HepG2 (cell line): ENCODE measurements around the gene RHOC. TPM values are rescaled to one million over a fixed set of nuclear protein-coding genes. Genes with fewer than 3 reads are reported as not detected.

Source experiments
- KDM3A ChIP-seq: IDR thresholded peaks from 2 replicates; pipeline ENCODE4 v1.6.1; 2018; ENCODE audit warnings: low read depth, missing compliant biosample characterization
- POLR2AphosphoS2 ChIP-seq: IDR thresholded peaks from 2 replicates; pipeline ENCODE4 v1.6.1; 2011; ENCODE audit warnings: low read depth, low read length, improper control_type of control experiment
- PTBP1 ChIP-seq: fragments of 200-400 bp; formaldehyde crosslinking; IDR thresholded peaks from 2 replicates; pipeline ENCODE4 v1.6.1; 2018; ENCODE audit warnings: low read length, low read depth; ENCODE audit not compliant: poor library complexity, severe bottlenecking
- RBFOX2 ChIP-seq: fragments of 200-400 bp; formaldehyde crosslinking; IDR thresholded peaks from 2 replicates; pipeline ENCODE4 v1.6.1; 2017; ENCODE audit warnings: low read depth, mild to moderate bottlenecking, low read length
- RBM39 ChIP-seq: fragments of 200-400 bp; formaldehyde crosslinking; IDR thresholded peaks from one replicate; pipeline ENCODE4 v1.6.1; 2018; ENCODE audit warnings: antibody characterized with exemption, mild to moderate bottlenecking, low read depth, low read length; ENCODE audit not compliant: poor library complexity, severe bottlenecking
- SMAD9 ChIP-seq: sonication (generic); formaldehyde crosslinking; IDR thresholded peaks from 2 replicates; pipeline ENCODE4 v1.5.1; 2020; ENCODE audit warnings: mild to moderate bottlenecking, missing genetic modification reagents
- STAT5B ChIP-seq: sonication (generic); formaldehyde crosslinking; IDR thresholded peaks from 2 replicates; pipeline ENCODE4 v1.4.0; 2020; ENCODE audit warnings: missing genetic modification reagents
- TCF7L2 ChIP-seq: IDR thresholded peaks from 2 replicates; pipeline ENCODE4 v1.6.1; 2011; ENCODE audit warnings: mild to moderate bottlenecking, low read depth, low read length, moderate library complexity
- XRCC5 ChIP-seq: fragments of 200-400 bp; formaldehyde crosslinking; optimal IDR thresholded peaks from 2 replicates; pipeline ENCODE3; 2017; ENCODE audit warnings: mild to moderate bottlenecking, low read length
- YEATS4 ChIP-seq: sonication (generic); formaldehyde crosslinking; IDR thresholded peaks from 2 replicates; pipeline ENCODE4 v1.4.0; 2020; ENCODE audit warnings: missing genetic modification reagents, borderline replicate concordance
- ZMYM2 ChIP-seq: sonication (generic); formaldehyde crosslinking; IDR thresholded peaks from 2 replicates; pipeline ENCODE4 v1.8.0; 2022; ENCODE audit warnings: mild to moderate bottlenecking, missing genetic modification reagents
- ZNF224 ChIP-seq: sonication (generic); formaldehyde crosslinking; IDR thresholded peaks from 2 replicates; pipeline ENCODE4 v1.5.0; 2020; ENCODE audit warnings: mild to moderate bottlenecking, missing genetic modification reagents
- ZNF253 ChIP-seq: sonication (generic); formaldehyde crosslinking; IDR thresholded peaks from 2 replicates; pipeline ENCODE4 v1.8.0; 2022; ENCODE audit warnings: mild to moderate bottlenecking, missing genetic modification reagents, borderline replicate concordance
- ZNF354B ChIP-seq: sonication (generic); formaldehyde crosslinking; IDR thresholded peaks from 2 replicates; pipeline ENCODE4 v1.8.0; 2022; ENCODE audit warnings: mild to moderate bottlenecking, missing genetic modification reagents
- ZNF557 ChIP-seq: sonication (generic); formaldehyde crosslinking; IDR thresholded peaks from 2 replicates; pipeline ENCODE4 v1.4.0; 2020; ENCODE audit warnings: missing genetic modification reagents
- ZNF569 ChIP-seq: sonication (generic); formaldehyde crosslinking; IDR thresholded peaks from 2 replicates; pipeline ENCODE4 v1.5.0; 2020; ENCODE audit warnings: mild to moderate bottlenecking, missing genetic modification reagents, moderate library complexity, borderline replicate concordance
- ZNF644 ChIP-seq: IDR thresholded peaks from 2 replicates; pipeline ENCODE4 v1.6.1; 2016; ENCODE audit warnings: low read depth
- ZNF674 ChIP-seq: sonication (generic); formaldehyde crosslinking; IDR thresholded peaks from 2 replicates; pipeline ENCODE4 v1.5.0; 2020; ENCODE audit warnings: low read depth, mild to moderate bottlenecking, missing genetic modification reagents
- ZSCAN9 ChIP-seq: IDR thresholded peaks from 2 replicates; pipeline ENCODE4 v1.6.1; 2016; ENCODE audit warnings: borderline replicate concordance
- polyA plus RNA-seq, 8 experiments: library from polyadenylated mRNA; depleted of rRNA in 3 of 8; stranded (reverse) in 7 of 8; unstranded in 1 of 8; fragments of >200 nt; fragmentation: Illumina TruSeq in 4 of 8; extraction: Trizol in 4 of 8; gene quantifications; 2 replicates each; pipeline versions ENCODE4 v1.2.1 to v1.2.3, GENCODE V29; 2011 to 2016; ENCODE audit warnings: low read depth in 4 of 8, missing spikeins in 1 of 8, mixed read lengths in 1 of 8; ENCODE audit not compliant: insufficient read depth in 1 of 8
- total RNA-seq, 5 experiments: library from RNA; depleted of rRNA; stranded (reverse); fragments of >200 nt; fragmentation: Illumina TruSeq; extraction: Trizol; gene quantifications; 2 replicates each; pipeline ENCODE4 v1.2.3, GENCODE V29; 2016; ENCODE audit warnings: low read depth in 1 of 5
- TF ChIP-seq, protein P1 (sequence below): sonication (generic); formaldehyde crosslinking; IDR thresholded peaks from 2 replicates; pipeline ENCODE4 v1.4.0; 2020; ENCODE audit warnings: low read depth, missing genetic modification reagents
- TF ChIP-seq, protein P2 (sequence below): IDR thresholded peaks from 2 replicates; pipeline ENCODE4 v1.6.1; 2016; ENCODE audit warnings: low read depth
- TF ChIP-seq, protein P3 (sequence below): sonication (generic); formaldehyde crosslinking; IDR thresholded peaks from 2 replicates; pipeline ENCODE4 v1.4.0; 2020; ENCODE audit warnings: low read depth, mild to moderate bottlenecking, missing genetic modification reagents
- TF ChIP-seq, protein P4 (sequence below): sonication (generic); formaldehyde crosslinking; IDR thresholded peaks from 2 replicates; pipeline ENCODE4 v1.4.0; 2020; ENCODE audit warnings: mild to moderate bottlenecking, missing genetic modification reagents

RHOC gene
- total and polyA plus RNA-seq, 2 of the 13 experiments (the other 11 are each of a cell fraction or from before 2014, with no cell fraction given) = 64.3 to 182 TPM

DNA sequence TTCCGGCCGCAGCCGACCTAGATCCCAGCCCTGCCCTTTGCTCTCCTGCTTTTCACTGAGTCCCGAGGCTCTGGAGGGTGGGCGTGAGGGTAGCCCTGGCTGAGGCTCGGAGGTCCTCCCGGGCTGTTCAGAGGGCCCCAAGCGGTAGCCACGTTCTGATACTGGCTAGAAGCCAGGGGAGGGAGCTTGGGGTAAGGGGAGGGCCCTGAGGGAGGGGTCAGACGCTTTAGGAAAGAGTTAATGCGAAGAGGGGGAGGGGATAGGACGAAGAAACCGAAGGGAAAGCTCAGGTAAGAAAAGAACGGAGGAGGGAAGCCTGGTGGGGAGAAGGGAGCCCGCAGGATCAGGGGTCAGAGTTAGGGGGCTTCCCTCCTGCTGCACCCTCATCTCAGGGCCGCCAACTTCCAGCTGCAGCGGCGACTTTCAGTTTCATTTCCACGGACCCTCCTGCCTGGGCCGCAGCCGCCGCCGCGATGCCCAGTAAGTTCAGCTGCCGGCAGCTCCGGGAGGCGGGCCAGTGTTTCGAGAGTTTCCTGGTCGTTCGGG, 32.4 kb downstream of the RHOC start, which contains the start of gene MOV10 (continued):
- TF ChIP-seq, protein P1, sequence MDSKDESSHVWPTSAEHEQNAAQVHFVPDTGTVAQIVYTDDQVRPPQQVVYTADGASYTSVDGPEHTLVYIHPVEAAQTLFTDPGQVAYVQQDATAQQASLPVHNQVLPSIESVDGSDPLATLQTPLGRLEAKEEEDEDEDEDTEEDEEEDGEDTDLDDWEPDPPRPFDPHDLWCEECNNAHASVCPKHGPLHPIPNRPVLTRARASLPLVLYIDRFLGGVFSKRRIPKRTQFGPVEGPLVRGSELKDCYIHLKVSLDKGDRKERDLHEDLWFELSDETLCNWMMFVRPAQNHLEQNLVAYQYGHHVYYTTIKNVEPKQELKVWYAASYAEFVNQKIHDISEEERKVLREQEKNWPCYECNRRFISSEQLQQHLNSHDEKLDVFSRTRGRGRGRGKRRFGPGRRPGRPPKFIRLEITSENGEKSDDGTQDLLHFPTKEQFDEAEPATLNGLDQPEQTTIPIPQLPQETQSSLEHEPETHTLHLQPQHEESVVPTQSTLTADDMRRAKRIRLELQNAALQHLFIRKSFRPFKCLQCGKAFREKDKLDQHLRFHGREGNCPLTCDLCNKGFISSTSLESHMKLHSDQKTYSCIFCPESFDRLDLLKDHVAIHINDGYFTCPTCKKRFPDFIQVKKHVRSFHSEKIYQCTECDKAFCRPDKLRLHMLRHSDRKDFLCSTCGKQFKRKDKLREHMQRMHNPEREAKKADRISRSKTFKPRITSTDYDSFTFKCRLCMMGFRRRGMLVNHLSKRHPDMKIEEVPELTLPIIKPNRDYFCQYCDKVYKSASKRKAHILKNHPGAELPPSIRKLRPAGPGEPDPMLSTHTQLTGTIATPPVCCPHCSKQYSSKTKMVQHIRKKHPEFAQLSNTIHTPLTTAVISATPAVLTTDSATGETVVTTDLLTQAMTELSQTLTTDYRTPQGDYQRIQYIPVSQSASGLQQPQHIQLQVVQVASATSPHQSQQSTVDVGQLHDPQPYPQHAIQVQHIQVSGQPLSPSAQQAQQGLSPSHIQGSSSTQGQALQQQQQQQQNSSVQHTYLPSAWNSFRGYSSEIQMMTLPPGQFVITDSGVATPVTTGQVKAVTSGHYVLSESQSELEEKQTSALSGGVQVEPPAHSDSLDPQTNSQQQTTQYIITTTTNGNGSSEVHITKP (CRISPR knock-in tag) = 0 out of 2 replicates have a peak, but pooled peaks have one; percentile 4
- TF ChIP-seq ZNF569 (CRISPR knock-in tag) = no peak
- TF ChIP-seq RBFOX2 = no peak
- TF ChIP-seq, protein P2, sequence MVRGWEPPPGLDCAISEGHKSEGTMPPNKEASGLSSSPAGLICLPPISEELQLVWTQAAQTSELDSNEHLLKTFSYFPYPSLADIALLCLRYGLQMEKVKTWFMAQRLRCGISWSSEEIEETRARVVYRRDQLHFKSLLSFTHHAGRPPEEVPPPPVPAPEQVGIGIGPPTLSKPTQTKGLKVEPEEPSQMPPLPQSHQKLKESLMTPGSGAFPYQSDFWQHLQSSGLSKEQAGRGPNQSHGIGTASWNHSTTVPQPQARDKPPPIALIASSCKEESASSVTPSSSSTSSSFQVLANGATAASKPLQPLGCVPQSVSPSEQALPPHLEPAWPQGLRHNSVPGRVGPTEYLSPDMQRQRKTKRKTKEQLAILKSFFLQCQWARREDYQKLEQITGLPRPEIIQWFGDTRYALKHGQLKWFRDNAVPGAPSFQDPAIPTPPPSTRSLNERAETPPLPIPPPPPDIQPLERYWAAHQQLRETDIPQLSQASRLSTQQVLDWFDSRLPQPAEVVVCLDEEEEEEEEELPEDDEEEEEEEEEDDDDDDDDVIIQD (CRISPR knock-in tag) = no peak
- TF ChIP-seq TCF7L2 = no peak
- TF ChIP-seq ZMYM2 (CRISPR knock-in tag) = no peak
- peak; percentile 13 for TF ChIP-seq XRCC5
- peak; percentile 60 for TF ChIP-seq RBM39
- TF ChIP-seq YEATS4 = no peak
- TF ChIP-seq ZNF253 (CRISPR knock-in tag) = no peak; the same call in 1 of the 2 replicates
- no peak for TF ChIP-seq ZNF224
- no peak for TF ChIP-seq STAT5B (CRISPR knock-in tag)
- TF ChIP-seq ZSCAN9 (CRISPR knock-in tag) = no peak; the same call in 1 of the 2 replicates
- no peak for TF ChIP-seq ZNF644
- TF ChIP-seq SMAD9 (CRISPR knock-in tag) = no peak
- no peak for TF ChIP-seq ZNF674 (CRISPR knock-in tag)
- TF ChIP-seq ZNF354B (CRISPR knock-in tag) = no peak
- 0 out of 2 replicates have a peak, but pooled peaks have one; percentile 27 for TF ChIP-seq KDM3A (CRISPR knock-in tag)
- no peak for TF ChIP-seq ZNF557 (CRISPR knock-in tag)
- TF ChIP-seq POLR2AphosphoS2 = no peak
- TF ChIP-seq, protein P3, sequence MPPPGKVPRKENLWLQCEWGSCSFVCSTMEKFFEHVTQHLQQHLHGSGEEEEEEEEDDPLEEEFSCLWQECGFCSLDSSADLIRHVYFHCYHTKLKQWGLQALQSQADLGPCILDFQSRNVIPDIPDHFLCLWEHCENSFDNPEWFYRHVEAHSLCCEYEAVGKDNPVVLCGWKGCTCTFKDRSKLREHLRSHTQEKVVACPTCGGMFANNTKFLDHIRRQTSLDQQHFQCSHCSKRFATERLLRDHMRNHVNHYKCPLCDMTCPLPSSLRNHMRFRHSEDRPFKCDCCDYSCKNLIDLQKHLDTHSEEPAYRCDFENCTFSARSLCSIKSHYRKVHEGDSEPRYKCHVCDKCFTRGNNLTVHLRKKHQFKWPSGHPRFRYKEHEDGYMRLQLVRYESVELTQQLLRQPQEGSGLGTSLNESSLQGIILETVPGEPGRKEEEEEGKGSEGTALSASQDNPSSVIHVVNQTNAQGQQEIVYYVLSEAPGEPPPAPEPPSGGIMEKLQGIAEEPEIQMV (CRISPR knock-in tag) = no peak
- TF ChIP-seq, protein P4, sequence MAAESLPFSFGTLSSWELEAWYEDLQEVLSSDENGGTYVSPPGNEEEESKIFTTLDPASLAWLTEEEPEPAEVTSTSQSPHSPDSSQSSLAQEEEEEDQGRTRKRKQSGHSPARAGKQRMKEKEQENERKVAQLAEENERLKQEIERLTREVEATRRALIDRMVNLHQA (CRISPR knock-in tag) = no peak
- TF ChIP-seq PTBP1 = peak; percentile 40
